Smooth muscle cell (in vitro differentiated cells): ENCODE measurements around the gene ZNF446. TPM values are rescaled to one million over a fixed set of nuclear protein-coding genes. Genes with fewer than 3 reads are reported as not detected.

Source experiments
- DNase-seq: peaks from one replicate; lab custom pipeline; 2025; ENCODE audit not compliant: unreplicated experiment; lab: John Stamatoyannopoulos, UW
- H2AFZ ChIP-seq: fragments of 200-600 bp; sonication (generic); 2 replicates; pipeline ENCODE4 v1.6.0; 2016; ENCODE audit warnings: antibody characterized with exemption, low read depth, mild to moderate bottlenecking
- H3F3A ChIP-seq: fragments of 200-600 bp; sonication (generic); 2 replicates; pipeline ENCODE4 v1.6.0; 2017; ENCODE audit warnings: antibody characterized with exemption, low read depth
- H3K27ac ChIP-seq: fragments of 200-600 bp; sonication (generic); 2 replicates; pipeline ENCODE4 v1.5.1; 2016; ENCODE audit warnings: low read depth, mild to moderate bottlenecking
- H3K27me3 ChIP-seq: fragments of 200-600 bp; sonication (generic); 2 replicates; pipeline ENCODE4 v1.6.1; 2016; ENCODE audit warnings: low read depth, mild to moderate bottlenecking
- H3K36me3 ChIP-seq: fragments of 200-600 bp; sonication (generic); 2 replicates; pipeline ENCODE4 v1.5.1; 2016; ENCODE audit warnings: low read depth
- H3K4me1 ChIP-seq: fragments of 200-600 bp; sonication (generic); 2 replicates; pipeline ENCODE4 v1.5.1; 2016; ENCODE audit warnings: low read depth
- H3K4me2 ChIP-seq: fragments of 200-600 bp; sonication (generic); 2 replicates; pipeline ENCODE4 v1.6.0; 2016; ENCODE audit warnings: mild to moderate bottlenecking
- H3K4me3 ChIP-seq: fragments of 200-600 bp; sonication (generic); 2 replicates; pipeline ENCODE4 v1.5.1; 2016; ENCODE audit warnings: mild to moderate bottlenecking
- H3K79me2 ChIP-seq: fragments of 200-600 bp; sonication (generic); 2 replicates; pipeline ENCODE4 v1.6.0; 2016; ENCODE audit warnings: low read depth, mild to moderate bottlenecking
- H3K9ac ChIP-seq: fragments of 200-600 bp; sonication (generic); 2 replicates; pipeline ENCODE4 v1.6.0; 2016; ENCODE audit warnings: low read depth
- H3K9me3 ChIP-seq: fragments of 200-600 bp; sonication (generic); replicated peaks from 2 replicates; pipeline ENCODE4 v1.5.1; 2016; ENCODE audit warnings: low read depth
- H4K20me1 ChIP-seq: fragments of 200-600 bp; sonication (generic); 2 replicates; pipeline ENCODE4 v1.6.0; 2016; ENCODE audit warnings: low read depth
- CTCF ChIP-seq: fragments of 200-600 bp; sonication (generic); IDR thresholded peaks from 2 replicates; pipeline ENCODE4 v1.5.1; 2017; ENCODE audit warnings: borderline replicate concordance, mild to moderate bottlenecking, antibody characterized with exemption; ENCODE audit not compliant: insufficient read depth, poor library complexity, severe bottlenecking
- WGBS: methylation state at CpG from one replicate; pipeline ENCODE4 v1.1.7; 2016; ENCODE audit warnings: low lambda C conversion rate; 5-methylcytosine and 5-hydroxymethylcytosine counted together
- polyA plus RNA-seq: library from polyadenylated mRNA; unstranded; fragments of >200 nt; fragmentation: Nextera tagmentation; extraction: Ambion mirVana; gene quantifications from 2 replicates; pipeline ENCODE4 v1.2.1, GENCODE V29; 2016
- total RNA-seq: library from RNA; depleted of rRNA; stranded (reverse); fragments of >200 nt; gene quantifications from 2 replicates; pipeline ENCODE4 v1.2.3, GENCODE V29; 2014

The ZNF446 gene
- total and polyA plus RNA-seq, 2 experiments from 2014 or later = 9.0 to 9.5 TPM

GRCh38 chr19:58455306-58455705, 20.8 kb upstream of the ZNF446 start:
- H3K79me2 ChIP-seq = no peaks in the 10 kb centered on the region
- H3K27ac ChIP-seq = no peak overlapping the region
- H3K9me3 ChIP-seq = no peaks in the 10 kb centered on the region
- no peaks in the 10 kb centered on the region for H4K20me1 ChIP-seq
- no peaks in the 10 kb centered on the region for H3K27me3 ChIP-seq
- H2AFZ ChIP-seq = no peak overlapping the region
- peaks cover 4% of the 10 kb centered on the region for H3K4me1 ChIP-seq
- no peak overlapping the region for H3K4me3 ChIP-seq
- H3K36me3 ChIP-seq = no peaks in the 10 kb centered on the region
- H3K4me2 ChIP-seq = no peak overlapping the region
- H3F3A ChIP-seq = no peaks in the 10 kb centered on the region
- no peak for TF ChIP-seq CTCF
- WGBS = 95% methylated on average over 20 of the region's 21 CpGs
- no peak overlapping the region for H3K9ac ChIP-seq
- DNase-seq = no peak

GRCh38 chr19:58456111-58456510, 20.0 kb upstream of the ZNF446 start:
- H3K27me3 ChIP-seq = no peaks in the 10 kb centered on the region
- no peak for DNase-seq
- H3K79me2 ChIP-seq = no peaks in the 10 kb centered on the region
- H3K4me3 ChIP-seq = no peak overlapping the region
- H3K4me2 ChIP-seq = no peak overlapping the region
- H3K36me3 ChIP-seq = no peaks in the 10 kb centered on the region
- no peak overlapping the region for H3K27ac ChIP-seq
- H4K20me1 ChIP-seq = no peaks in the 10 kb centered on the region
- no peak overlapping the region for H2AFZ ChIP-seq
- no peaks in the 10 kb centered on the region for H3F3A ChIP-seq
- H3K9me3 ChIP-seq = no peaks in the 10 kb centered on the region
- H3K9ac ChIP-seq = no peak overlapping the region
- 98% methylated on average over 35 of the region's 35 CpGs for WGBS
- peaks cover 1% of the 10 kb centered on the region for H3K4me1 ChIP-seq
- no peak for TF ChIP-seq CTCF

- Histone ChIP-seq H4K20me1 (no peaks in the 10 kb centered on the region), H3K4me1 (no peaks in the 10 kb centered on the region), H3K27ac (no peak overlapping the region), H3K4me3 (no peak overlapping the region), H3K27me3 (no peaks in the 10 kb centered on the region), H3K9ac (no peak overlapping the region), H2AFZ (no peak overlapping the region), H3K9me3 (no peaks in the 10 kb centered on the region), H3K36me3 (no peaks in the 10 kb centered on the region), H3F3A (no peaks in the 10 kb centered on the region), H3K79me2 (no peaks in the 10 kb centered on the region), H3K4me2 (no peak overlapping the region)
- 77% methylated on average over 2 of the region's 2 CpGs for WGBS
- no peak for DNase-seq
- TF ChIP-seq CTCF = no peak
These were observed 16.1 kb upstream of the ZNF446 start for GRCh38 chr19:58460039-58460438.

GRCh38 chr19:58466089-58466759, 9.9 kb upstream of the ZNF446 start:
- H3K9me3 ChIP-seq = no peaks in the 10 kb centered on the region
- peak overlapping the region; percentile 7 for H3K9ac ChIP-seq
- peak overlapping the region; percentile 87 for H3K4me3 ChIP-seq
- H3K4me1 ChIP-seq = no peaks in the 10 kb centered on the region
- H4K20me1 ChIP-seq = peaks cover 17% of the 10 kb centered on the region
- TF ChIP-seq CTCF = no peak
- no peak for DNase-seq
- H3K27me3 ChIP-seq = no peaks in the 10 kb centered on the region
- peaks cover 12% of the 10 kb centered on the region for H3K79me2 ChIP-seq
- H3K36me3 ChIP-seq = no peaks in the 10 kb centered on the region
- H2AFZ ChIP-seq = peak overlapping the region; percentile 87
- no peak overlapping the region for H3K27ac ChIP-seq
- WGBS = 47% methylated on average over 20 of the region's 20 CpGs
- H3K4me2 ChIP-seq = peak overlapping the region; percentile 93
- no peaks in the 10 kb centered on the region for H3F3A ChIP-seq
